PC-9 (cell line): ENCODE measurements around the gene ONECUT2.

Source experiments
- CTCF ChIP-seq: fragments of 200-600 bp; sonication (generic); conservative IDR thresholded peaks from 2 replicates; pipeline ENCODE4 v1.6.1; 2017; ENCODE audit warnings: mixed run types, antibody characterized with exemption, mild to moderate bottlenecking, moderate library complexity
- EZH2 ChIP-seq: fragments of 200-600 bp; sonication (generic); IDR thresholded peaks from 2 replicates; pipeline ENCODE4 v1.8.0; 2017; ENCODE audit warnings: antibody characterized with exemption, low read depth

GRCh38 chr18:57416542-57416941, 18.6 kb upstream of the ONECUT2 start:
- no peak for TF ChIP-seq CTCF
- TF ChIP-seq EZH2, result no peak
